IMR-90 (cell line): ENCODE data around the gene SLC24A3. TPM values are rescaled to one million over a fixed set of nuclear protein-coding genes. Genes with fewer than 3 reads are reported as not detected.

ENCODE experiments used
- ATAC-seq: fragments of 200-7000 bp; cut with Tn5 transposase; 2 replicates; pipeline ENCODE4 v1.9.1; 2020; ENCODE audit warnings: low read depth, mild to moderate bottlenecking, moderate library complexity
- BruUV-seq: library from RNA; stranded (reverse); fragments of 400-500 nt; replicated peaks from 2 replicates; lab custom pipeline; 2021; lab: Mats Ljungman, UMichigan
- CTCF ChIA-PET: fragments of 300-600 bp; formaldehyde crosslinking; extraction: SDS; loops from one replicate; lab custom pipeline; 2021; ENCODE audit warnings: antibody characterized with exemption; lab: Yijun Ruan, JAX
- POLR2A ChIA-PET: fragments of 300-600 bp; sonication (Branson Sonifier 250); formaldehyde crosslinking; loops from one replicate; lab custom pipeline; 2022; ENCODE audit warnings: antibody characterized with exemption; ENCODE audit not compliant: unreplicated experiment; lab: Charles Lee
- DNase-seq: peaks from one replicate; pipeline ENCODE4 v3.0.0; 2013
- H2AFZ ChIP-seq: replicated peaks from 2 replicates; pipeline ENCODE3; 2013; ENCODE audit warnings: low read length, mild to moderate bottlenecking; ENCODE audit not compliant: poor library complexity
- H2AK5ac ChIP-seq: 2 replicates; pipeline ENCODE4 v1.6.1; 2013; ENCODE audit warnings: low read depth, low read length, inconsistent platforms
- H2AK9ac ChIP-seq: replicated peaks from 2 replicates; pipeline ENCODE3; 2013; ENCODE audit warnings: mild to moderate bottlenecking, low read depth, low read length, moderate library complexity; ENCODE audit not compliant: poor library complexity
- H2BK120ac ChIP-seq: 2 replicates; pipeline ENCODE4 v1.6.1; 2013; ENCODE audit warnings: low read depth, low read length, inconsistent platforms
- H2BK15ac ChIP-seq: 3 replicates; pipeline ENCODE4 v1.6.1; 2013; ENCODE audit warnings: low read depth, low read length, inconsistent platforms
- H2BK20ac ChIP-seq: 2 replicates; pipeline ENCODE4 v1.6.1; 2013; ENCODE audit warnings: low read depth, mild to moderate bottlenecking, inconsistent platforms, low read length, moderate library complexity
- H2BK5ac ChIP-seq: 2 replicates; pipeline ENCODE4 v1.6.1; 2013; ENCODE audit warnings: mild to moderate bottlenecking, low read depth, low read length, inconsistent platforms; ENCODE audit not compliant: poor library complexity, severe bottlenecking
- H3K14ac ChIP-seq: replicated peaks from 2 replicates; pipeline ENCODE4 v1.6.1; 2013; ENCODE audit warnings: low read depth, low read length, inconsistent platforms
- H3K18ac ChIP-seq: 2 replicates; pipeline ENCODE4 v1.6.1; 2013; ENCODE audit warnings: low read depth, low read length, control low read depth
- H3K23ac ChIP-seq: 2 replicates; pipeline ENCODE4 v1.6.1; 2013; ENCODE audit warnings: low read depth, low read length, inconsistent platforms
- H3K27ac ChIP-seq: 2 replicates; pipeline ENCODE4 v1.5.1; 2013; ENCODE audit warnings: mild to moderate bottlenecking, control low read depth, low read length; ENCODE audit not compliant: insufficient read depth
- H3K27me3 ChIP-seq: 2 replicates; pipeline ENCODE4 v1.6.1; 2013; ENCODE audit warnings: low read length; ENCODE audit not compliant: control insufficient read depth, insufficient read depth
- H3K36me3 ChIP-seq: 2 replicates; pipeline ENCODE4 v1.6.1; 2013; ENCODE audit warnings: low read length, mixed read lengths; ENCODE audit not compliant: control insufficient read depth, insufficient read depth
- H3K4ac ChIP-seq: 2 replicates; pipeline ENCODE4 v1.6.1; 2013; ENCODE audit warnings: low read depth, low read length, inconsistent platforms
- H3K4me1 ChIP-seq: 2 replicates; pipeline ENCODE4 v1.6.1; 2013; ENCODE audit warnings: low read length, mixed read lengths; ENCODE audit not compliant: control insufficient read depth, insufficient read depth
- H3K4me2 ChIP-seq: 2 replicates; pipeline ENCODE4 v1.6.1; 2013; ENCODE audit warnings: low read depth, mild to moderate bottlenecking, control low read depth, low read length, moderate library complexity
- H3K4me3 ChIP-seq: 2 replicates; pipeline ENCODE4 v1.5.1; 2013; ENCODE audit warnings: low read depth, mild to moderate bottlenecking, control low read depth, low read length, moderate library complexity; ENCODE audit not compliant: insufficient read depth
- H3K56ac ChIP-seq: 2 replicates; pipeline ENCODE4 v1.6.1; 2013; ENCODE audit warnings: low read length, inconsistent platforms; ENCODE audit not compliant: insufficient read depth; ENCODE audit errors: extremely low read depth
- H3K79me1 ChIP-seq, 2 experiments: 2 replicates each; pipeline ENCODE4 v1.6.1; 2013; ENCODE audit warnings: low read length in 2 of 2, inconsistent platforms in 1 of 2, low read depth in 1 of 2
- H3K9ac ChIP-seq: 2 replicates; pipeline ENCODE4 v1.6.1; 2013; ENCODE audit warnings: low read depth, low read length, control low read depth
- H3K9me1 ChIP-seq: 2 replicates; pipeline ENCODE4 v1.6.1; 2013; ENCODE audit warnings: low read length, inconsistent platforms; ENCODE audit not compliant: insufficient read depth
- H3K9me3 ChIP-seq: 2 replicates; pipeline ENCODE4 v1.6.1; 2013; ENCODE audit warnings: low read length; ENCODE audit not compliant: control insufficient read depth, insufficient read depth
- H4K20me1 ChIP-seq: 2 replicates; pipeline ENCODE4 v1.6.1; 2013; ENCODE audit warnings: low read length, inconsistent platforms; ENCODE audit not compliant: insufficient read depth
- H4K5ac ChIP-seq: 2 replicates; pipeline ENCODE4 v1.6.1; 2013; ENCODE audit warnings: mild to moderate bottlenecking, low read depth, low read length, control low read depth
- H4K8ac ChIP-seq, 2 experiments: 2 replicates each; pipeline ENCODE4 v1.6.1; 2013; ENCODE audit warnings: low read depth in 2 of 2, low read length in 2 of 2, control low read depth in 1 of 2, inconsistent platforms in 1 of 2
- H4K91ac ChIP-seq: 2 replicates; pipeline ENCODE4 v1.6.1; 2013; ENCODE audit warnings: low read depth, low read length, inconsistent platforms; ENCODE audit not compliant: insufficient read depth
- BHLHE40 ChIP-seq: fragments of 150-350 bp; IDR thresholded peaks from 2 replicates; pipeline ENCODE4 v1.6.1; 2016; ENCODE audit warnings: mild to moderate bottlenecking, low read depth, low read length
- CEBPB ChIP-seq: IDR thresholded peaks from 2 replicates; pipeline ENCODE4 v1.6.1; 2012; ENCODE audit warnings: low read depth, low read length, improper control_type of control experiment
- CHD1 ChIP-seq: IDR thresholded peaks from 2 replicates; pipeline ENCODE4 v1.6.1; 2012; ENCODE audit warnings: low read depth, low read length, improper control_type of control experiment
- FOS ChIP-seq: fragments of 150-350 bp; IDR thresholded peaks from 2 replicates; pipeline ENCODE4 v1.6.1; 2016; ENCODE audit warnings: low read depth, low read length
- MAFK ChIP-seq: IDR thresholded peaks from 2 replicates; pipeline ENCODE4 v1.6.1; 2012; ENCODE audit warnings: low read depth, low read length, improper control_type of control experiment
- MAZ ChIP-seq: IDR thresholded peaks from 2 replicates; pipeline ENCODE4 v1.6.1; 2012; ENCODE audit warnings: low read depth, mild to moderate bottlenecking, low read length, improper control_type of control experiment, moderate library complexity, borderline replicate concordance
- MXI1 ChIP-seq: IDR thresholded peaks from 2 replicates; pipeline ENCODE4 v1.6.1; 2012; ENCODE audit warnings: low read depth, mild to moderate bottlenecking, low read length, moderate library complexity, borderline replicate concordance
- NFE2L2 ChIP-seq: fragments of 150-350 bp; IDR thresholded peaks from 2 replicates; pipeline ENCODE4 v1.6.1; 2016; ENCODE audit warnings: low read depth, mild to moderate bottlenecking, low read length
- RAD21 ChIP-seq: IDR thresholded peaks from 2 replicates; pipeline ENCODE4 v1.6.1; 2012; ENCODE audit warnings: low read length, improper control_type of control experiment
- RCOR1 ChIP-seq: IDR thresholded peaks from 2 replicates; pipeline ENCODE4 v1.6.1; 2012; ENCODE audit warnings: mild to moderate bottlenecking, low read length, improper control_type of control experiment; ENCODE audit not compliant: insufficient replicate concordance
- SMC3 ChIP-seq: fragments of 150-350 bp; IDR thresholded peaks from 2 replicates; pipeline ENCODE4 v1.6.1; 2016; ENCODE audit warnings: low read depth, mild to moderate bottlenecking, antibody characterized with exemption, low read length, moderate library complexity
- WGBS, 2 experiments: methylation state at CpG; one replicate each; pipeline versions ENCODE4 v1.1.5 to v1.1.7; 2013; ENCODE audit warnings: missing lambda C conversion rate in 2 of 2; ENCODE audit not compliant: insufficient read length in 1 of 2; ENCODE audit errors: extremely low coverage in 2 of 2; 5-methylcytosine and 5-hydroxymethylcytosine counted together
- dilution Hi-C: fragments of 300-500 bp; cut with HindIII; formaldehyde crosslinking; loops from one replicate; pipeline ENCODE4 v1.14.3; 2018; ENCODE audit warnings: low sequenced_read_pairs; ENCODE audit not compliant: unreplicated experiment
- in situ Hi-C: fragments of 300-500 bp; cut with MboI; formaldehyde crosslinking; loops from 3 replicates; pipeline ENCODE4 v1.14.3; 2019; ENCODE audit warnings: low sequenced_read_pairs, inconsistent platforms, mixed read lengths
- intact Hi-C: fragments of 100-400 bp; cut with micrococcal nuclease; formaldehyde crosslinking; loops from 2 replicates; pipeline ENCODE4 v1.10.0; 2022
- polyA plus RNA-seq, 3 experiments: library from polyadenylated mRNA; depleted of rRNA; stranded (reverse); fragments of >200 nt; gene quantifications; 2 replicates each; pipeline ENCODE4 v1.2.3, GENCODE V29; 2012; ENCODE audit warnings: low replicate concordance in 1 of 3
- total RNA-seq: library from RNA; depleted of rRNA; stranded (reverse); fragments of >200 nt; gene quantifications from 2 replicates; pipeline ENCODE4 v1.2.3, GENCODE V29; 2012
- TF ChIP-seq, protein P1 (sequence below): conservative IDR thresholded peaks from 2 replicates; pipeline ENCODE4 v1.5.1; 2012; ENCODE audit warnings: mild to moderate bottlenecking, low read depth, low read length, improper control_type of control experiment
- TF ChIP-seq, protein P2 (sequence below): fragments of 150-350 bp; IDR thresholded peaks from 2 replicates; pipeline ENCODE4 v1.6.1; 2017; ENCODE audit warnings: mild to moderate bottlenecking, antibody characterized with exemption, low read length, low read depth
- TF ChIP-seq, protein P3 (sequence below): fragments of 150-350 bp; IDR thresholded peaks from 2 replicates; pipeline ENCODE4 v1.6.1; 2016; ENCODE audit warnings: low read depth, mild to moderate bottlenecking, low read length, moderate library complexity, borderline replicate concordance

The SLC24A3 gene
- total and polyA plus RNA-seq, 2 of the 4 experiments (the other 2 are of a cell fraction) = not detected

DNA sequence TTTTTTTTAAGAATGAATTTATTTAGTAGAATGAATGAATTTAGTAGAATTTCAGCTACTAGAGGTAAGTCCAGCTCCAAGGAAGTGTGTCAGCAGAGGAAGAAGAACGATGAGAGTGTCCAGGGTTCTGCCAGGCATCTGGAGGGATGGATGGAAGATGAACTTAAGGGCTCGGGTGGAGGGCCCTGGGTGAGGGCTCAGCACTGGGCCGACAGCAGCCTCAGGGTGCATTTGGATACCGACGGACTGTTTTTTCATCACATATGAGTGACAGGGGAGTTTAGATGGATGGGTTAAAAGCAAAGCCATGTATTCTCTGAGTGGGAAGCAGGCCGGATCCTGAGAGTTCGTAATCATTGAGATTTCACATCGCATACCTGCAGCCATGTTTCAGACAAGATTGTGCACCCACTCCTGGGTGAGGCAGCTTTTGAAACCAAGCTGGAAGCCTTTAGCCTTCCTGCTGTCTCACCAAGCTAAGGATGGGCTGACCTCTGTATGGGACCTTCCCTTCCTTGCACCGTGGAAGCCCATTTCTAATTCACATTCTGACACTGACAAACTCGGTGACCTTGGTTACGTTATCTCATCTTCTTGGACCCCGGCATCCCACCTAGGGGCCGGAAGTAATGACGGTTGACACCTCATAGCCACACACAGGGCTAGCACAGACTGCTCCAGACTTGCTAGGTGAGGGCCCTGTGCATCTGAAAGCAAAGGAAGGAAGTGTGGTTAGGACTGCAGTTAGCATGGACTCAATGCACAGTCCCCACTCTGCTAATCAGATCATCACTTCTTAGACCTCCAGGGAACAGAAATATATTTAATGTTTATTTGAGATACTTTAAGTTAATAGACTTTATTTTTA, 228.5 kb downstream of the SLC24A3 start:
- Histone ChIP-seq H3K79me1 (no peaks in the 10 kb centered on the region), H3K4me3 (no peak overlapping the region), H3K4me2 (no peak overlapping the region), H3K27ac (no peak overlapping the region), H3K23ac (no peak overlapping the region), H4K91ac (no peak overlapping the region), H2BK15ac (no peak overlapping the region), H4K8ac (no peak overlapping the region), H3K4me1 (no peaks in the 10 kb centered on the region), H2AK5ac (no peak overlapping the region), H3K9me3 (no peaks in the 10 kb centered on the region; the same call in 1 of the 2 replicates), H3K18ac (no peak overlapping the region), H3K9me1 (no peaks in the 10 kb centered on the region), H2AFZ (no peak overlapping the region), H4K20me1 (no peaks in the 10 kb centered on the region), H2AK9ac (no peak overlapping the region), H4K5ac (no peak overlapping the region), H3K56ac (no peak overlapping the region), H2BK5ac (no peak overlapping the region), H3K14ac (no peak overlapping the region), H3K36me3 (no peaks in the 10 kb centered on the region), H2BK120ac (no peak overlapping the region), H3K27me3 (no peaks in the 10 kb centered on the region), H2BK20ac (no peak overlapping the region), H3K9ac (no peak overlapping the region), H3K4ac (no peak overlapping the region)
- dilution Hi-C loops (no loop called here), in situ Hi-C loops (no loop called here), intact Hi-C loops (no loop called here)
- ChIA-PET POLR2A (no interaction called here), CTCF (interaction anchor here (0.7 kb wide), 1 partner anchor 204 kb away, joined by 4 read pairs; no protein-coding TSS in a partner anchor)
- no peak for ATAC-seq
- no peak for DNase-seq
- BruUV-seq = no TSS peak
- TF ChIP-seq RCOR1 = no peak
- TF ChIP-seq, protein P1, sequence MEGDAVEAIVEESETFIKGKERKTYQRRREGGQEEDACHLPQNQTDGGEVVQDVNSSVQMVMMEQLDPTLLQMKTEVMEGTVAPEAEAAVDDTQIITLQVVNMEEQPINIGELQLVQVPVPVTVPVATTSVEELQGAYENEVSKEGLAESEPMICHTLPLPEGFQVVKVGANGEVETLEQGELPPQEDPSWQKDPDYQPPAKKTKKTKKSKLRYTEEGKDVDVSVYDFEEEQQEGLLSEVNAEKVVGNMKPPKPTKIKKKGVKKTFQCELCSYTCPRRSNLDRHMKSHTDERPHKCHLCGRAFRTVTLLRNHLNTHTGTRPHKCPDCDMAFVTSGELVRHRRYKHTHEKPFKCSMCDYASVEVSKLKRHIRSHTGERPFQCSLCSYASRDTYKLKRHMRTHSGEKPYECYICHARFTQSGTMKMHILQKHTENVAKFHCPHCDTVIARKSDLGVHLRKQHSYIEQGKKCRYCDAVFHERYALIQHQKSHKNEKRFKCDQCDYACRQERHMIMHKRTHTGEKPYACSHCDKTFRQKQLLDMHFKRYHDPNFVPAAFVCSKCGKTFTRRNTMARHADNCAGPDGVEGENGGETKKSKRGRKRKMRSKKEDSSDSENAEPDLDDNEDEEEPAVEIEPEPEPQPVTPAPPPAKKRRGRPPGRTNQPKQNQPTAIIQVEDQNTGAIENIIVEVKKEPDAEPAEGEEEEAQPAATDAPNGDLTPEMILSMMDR = no peak
- no peak for TF ChIP-seq CHD1
- TF ChIP-seq MAZ = no peak
- TF ChIP-seq, protein P2, sequence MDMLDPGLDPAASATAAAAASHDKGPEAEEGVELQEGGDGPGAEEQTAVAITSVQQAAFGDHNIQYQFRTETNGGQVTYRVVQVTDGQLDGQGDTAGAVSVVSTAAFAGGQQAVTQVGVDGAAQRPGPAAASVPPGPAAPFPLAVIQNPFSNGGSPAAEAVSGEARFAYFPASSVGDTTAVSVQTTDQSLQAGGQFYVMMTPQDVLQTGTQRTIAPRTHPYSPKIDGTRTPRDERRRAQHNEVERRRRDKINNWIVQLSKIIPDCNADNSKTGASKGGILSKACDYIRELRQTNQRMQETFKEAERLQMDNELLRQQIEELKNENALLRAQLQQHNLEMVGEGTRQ = no peak
- no peak for TF ChIP-seq MAFK
- no peak for TF ChIP-seq BHLHE40
- TF ChIP-seq SMC3 = no peak
- no peak for TF ChIP-seq FOS
- TF ChIP-seq RAD21 = no peak
- TF ChIP-seq NFE2L2 = no peak
- TF ChIP-seq CEBPB = no peak
- TF ChIP-seq, protein P3, sequence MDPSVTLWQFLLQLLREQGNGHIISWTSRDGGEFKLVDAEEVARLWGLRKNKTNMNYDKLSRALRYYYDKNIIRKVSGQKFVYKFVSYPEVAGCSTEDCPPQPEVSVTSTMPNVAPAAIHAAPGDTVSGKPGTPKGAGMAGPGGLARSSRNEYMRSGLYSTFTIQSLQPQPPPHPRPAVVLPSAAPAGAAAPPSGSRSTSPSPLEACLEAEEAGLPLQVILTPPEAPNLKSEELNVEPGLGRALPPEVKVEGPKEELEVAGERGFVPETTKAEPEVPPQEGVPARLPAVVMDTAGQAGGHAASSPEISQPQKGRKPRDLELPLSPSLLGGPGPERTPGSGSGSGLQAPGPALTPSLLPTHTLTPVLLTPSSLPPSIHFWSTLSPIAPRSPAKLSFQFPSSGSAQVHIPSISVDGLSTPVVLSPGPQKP = no peak
- no peak for TF ChIP-seq MXI1
- 63% methylated on average over 6 of the region's 14 CpGs; no CpG with 5 or more reads in 1 of the 2 experiments for WGBS, 2 experiments
